H1 (cell line): ENCODE data around the gene SNX17. TPM values are rescaled to one million over a fixed set of nuclear protein-coding genes. Genes with fewer than 3 reads are reported as not detected.

Experiments
- POU5F1 ChIP-seq: IDR thresholded peaks from 2 replicates; pipeline ENCODE4 v1.6.1; 2011; ENCODE audit warnings: low read depth, mild to moderate bottlenecking, low read length, moderate library complexity
- SIRT6 ChIP-seq: IDR thresholded peaks from one replicate; pipeline ENCODE4 v1.7.1; 2012; ENCODE audit warnings: low read length, inconsistent platforms
- ZNF274 ChIP-seq: IDR thresholded peaks from 2 replicates; pipeline ENCODE4 v1.7.0; 2012; ENCODE audit warnings: low read length, borderline replicate concordance; ENCODE audit errors: extremely low read depth
- polyA plus RNA-seq, 7 experiments: library from polyadenylated mRNA; depleted of rRNA in 3 of 7; stranded (reverse) in 5 of 7; unstranded in 2 of 7; fragments of >200 nt in 5 of 7; fragments of 200-250 nt in 2 of 7; gene quantifications; 1 replicate in 5 of 7; 2 replicates in 1 of 7; 4 replicates in 1 of 7; pipeline versions ENCODE4 v1.2.1 to v1.2.3, GENCODE V29; 2011 to 2013; ENCODE audit warnings: missing spikeins in 2 of 7, mixed read lengths in 2 of 7
- total RNA-seq: library from RNA; stranded (reverse); fragmentation: NEBNext Ultra II Directional; extraction: Animal tissue kit (Norgen Biotek cat#: 25700); gene quantifications from 2 replicates; pipeline ENCODE4 v1.2.1, GENCODE V29; 2021

SNX17 gene
- total and polyA plus RNA-seq, 2 of the 8 experiments (the other 6 are each of a cell fraction or from before 2014, with no cell fraction given): 54.9 to 66.2 TPM

DNA sequence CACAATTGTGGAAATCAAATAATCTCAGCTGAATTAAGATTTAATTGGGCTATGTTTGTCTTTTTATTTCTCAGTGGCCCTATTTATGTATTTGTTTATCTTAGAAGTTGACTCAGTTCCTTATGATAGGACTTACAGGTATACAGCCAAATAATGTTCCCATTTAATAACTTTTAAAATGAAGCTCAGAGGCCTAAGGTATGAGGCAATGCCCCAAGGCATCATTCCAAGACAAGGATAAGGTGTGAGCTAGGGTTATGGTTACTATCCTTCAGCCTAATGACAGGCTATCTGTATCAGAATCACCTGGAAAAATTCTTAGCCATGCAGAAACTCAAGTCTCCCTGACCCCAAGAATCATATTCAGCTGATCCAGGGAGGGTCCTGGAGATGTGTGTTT, 50.6 kb downstream of the SNX17 start (continued):
- TF ChIP-seq SIRT6 (no peak), ZNF274 (no peak), POU5F1 (no peak)
